K562 (cell line): ENCODE results near the gene AQP5. TPM values are rescaled to one million over a fixed set of nuclear protein-coding genes. Genes with fewer than 3 reads are reported as not detected.

Experiments
- ATAC-seq: fragments of 200-7000 bp; cut with Tn5 transposase; 3 replicates; pipeline ENCODE4 v1.9.1; 2020; ENCODE audit warnings: moderate library complexity
- BruUV-seq: library from RNA; stranded (reverse); fragments of 400-500 nt; replicated peaks from 2 replicates; lab custom pipeline; 2021; lab: Mats Ljungman, UMichigan
- CTCF ChIA-PET: fragments of 300-600 bp; formaldehyde crosslinking; extraction: SDS; loops from one replicate; lab custom pipeline; 2021; ENCODE audit warnings: low intra/inter-chr PET ratio; lab: Yijun Ruan, JAX
- POLR2A ChIA-PET: fragments of 300-600, 350-650 bp; sonication (Branson Sonifier 250); formaldehyde crosslinking; extraction: SDS; loops from one replicate; lab custom pipeline; 2021; ENCODE audit warnings: antibody characterized with exemption, inconsistent platforms; lab: Yijun Ruan, JAX
- DNase-seq, 4 experiments: peaks; one replicate each; pipeline versions ENCODE4 v3.0.0 to v3.0.0-alpha.2; 2011 to 2018; ENCODE audit warnings: low spot score in 3 of 4, mixed read lengths in 3 of 4; ENCODE audit errors: extremely low read depth in 1 of 4
- FAIRE-seq: peaks from 2 replicates; lab custom pipeline; 2011; peaks lifted over from hg19 to GRCh38; lab: Jason Lieb, UNC
- H2AFZ ChIP-seq: 2 replicates; pipeline ENCODE4 v1.6.0; 2011; ENCODE audit warnings: low read depth, low read length, control low read depth, inconsistent platforms
- H3K27ac ChIP-seq: fragments of 200-600 bp; 3 replicates; pipeline ENCODE4 v1.8.0; 2011; ENCODE audit warnings: low read depth, mild to moderate bottlenecking, control low read depth, inconsistent platforms, low read length, moderate library complexity, mixed read lengths; ENCODE audit errors: extremely low read depth
- H3K27me3 ChIP-seq, 2 experiments: fragments of 300-600 bp in 1 of 2; 2 replicates in 1 of 2; 3 replicates in 1 of 2; pipeline versions ENCODE4 v1.6.0 to v1.8.0; 2011; ENCODE audit warnings: inconsistent platforms in 2 of 2, low read length in 2 of 2, mild to moderate bottlenecking in 1 of 2, mixed read lengths in 1 of 2, moderate library complexity in 1 of 2; ENCODE audit not compliant: control insufficient read depth in 2 of 2, insufficient read depth in 2 of 2
- H3K36me3 ChIP-seq: fragments of 300-600 bp; 3 replicates; pipeline ENCODE4 v1.8.0; 2011; ENCODE audit warnings: mild to moderate bottlenecking, low read length, inconsistent platforms; ENCODE audit not compliant: control insufficient read depth, insufficient read depth
- H3K4me1 ChIP-seq, 2 experiments: fragments of 200-600 bp in 1 of 2; replicated peaks in 1 of 2; 2 replicates in 1 of 2; 3 replicates in 1 of 2; pipeline versions ENCODE4 v1.5.1 to v1.8.0; 2011; ENCODE audit warnings: inconsistent platforms in 2 of 2, low read length in 2 of 2, mild to moderate bottlenecking in 1 of 2, mixed read lengths in 1 of 2, moderate library complexity in 1 of 2; ENCODE audit not compliant: control insufficient read depth in 2 of 2, insufficient read depth in 2 of 2
- H3K4me2 ChIP-seq: 2 replicates; pipeline ENCODE4 v1.6.1; 2011; ENCODE audit warnings: low read length, control low read depth, inconsistent platforms, mixed read lengths; ENCODE audit not compliant: insufficient read depth
- H3K4me3 ChIP-seq: fragments of 200-600 bp; sonication (generic), shearing (Covaris generic); 2 replicates; pipeline ENCODE4 v1.5.1; 2016; ENCODE audit warnings: control low read depth, inconsistent platforms
- H3K79me2 ChIP-seq: fragments of 200-600 bp; 3 replicates; pipeline ENCODE4 v1.8.0; 2011; ENCODE audit warnings: low read length, inconsistent platforms; ENCODE audit not compliant: control insufficient read depth, insufficient read depth
- H3K9ac ChIP-seq, 2 experiments: 2 replicates each; pipeline versions ENCODE4 v1.6.0 to v1.6.1; 2011; ENCODE audit warnings: low read depth in 2 of 2, low read length in 2 of 2, control low read depth in 1 of 2, inconsistent platforms in 1 of 2, mild to moderate bottlenecking in 1 of 2, mixed read lengths in 1 of 2; ENCODE audit not compliant: insufficient read depth in 1 of 2
- H3K9me1 ChIP-seq: one replicate; pipeline ENCODE4 v1.6.0; 2011; ENCODE audit warnings: inconsistent platforms, mild to moderate bottlenecking, low read length, moderate library complexity; ENCODE audit not compliant: control insufficient read depth, insufficient read depth
- H3K9me3 ChIP-seq: replicated peaks from 2 replicates; pipeline ENCODE4 v1.5.1; 2011; ENCODE audit warnings: low read depth, low read length, inconsistent platforms; ENCODE audit not compliant: control insufficient read depth, insufficient read depth
- H4K20me1 ChIP-seq: replicated peaks from 2 replicates; pipeline ENCODE4 v1.6.1; 2011; ENCODE audit warnings: low read length, inconsistent platforms, mixed read lengths; ENCODE audit not compliant: control insufficient read depth, insufficient read depth
- CBFA2T3 ChIP-seq: fragments of 450-650 bp; IDR thresholded peaks from 2 replicates; pipeline ENCODE4 v1.6.1; 2017
- HMG20B ChIP-seq: fragments of 250-450 bp; sonication (Bioruptor Pico); IDR thresholded peaks from 2 replicates; pipeline ENCODE4 v1.5.0; 2021; ENCODE audit warnings: mild to moderate bottlenecking
- WGBS: fragments of 100-300 bp; shearing (Covaris generic); methylation state at CpG from one replicate; pipeline ENCODE4 v1.1.6; 2016; ENCODE audit warnings: low coverage, mixed read lengths; ENCODE audit not compliant: insufficient coverage; ENCODE audit errors: missing lambda C conversion rate; 5-methylcytosine and 5-hydroxymethylcytosine counted together
- in situ Hi-C: fragments of 300-500 bp; cut with MboI; formaldehyde crosslinking; loops from 4 replicates; pipeline ENCODE4 v1.15.0; 2018; ENCODE audit warnings: inconsistent platforms, mixed read lengths
- intact Hi-C: fragments of 100-400 bp; cut with micrococcal nuclease; formaldehyde crosslinking; loops from 2 replicates; pipeline ENCODE4 v1.14.2; 2022
- polyA plus RNA-seq, 8 experiments: library from polyadenylated mRNA; depleted of rRNA in 4 of 8; stranded (reverse) in 5 of 8; unstranded in 3 of 8; fragments of >200 nt; fragmentation: Nextera tagmentation in 2 of 8; fragmentation: Illumina TruSeq in 1 of 8; extraction: Ambion mirVana in 2 of 8; extraction: Trizol in 1 of 8; gene quantifications; 2 replicates each; pipeline versions ENCODE4 v1.2.1 to v1.2.3, GENCODE V29; 2011 to 2014; ENCODE audit warnings: inconsistent platforms in 1 of 8, missing spikeins in 1 of 8
- total RNA-seq, 7 experiments: library from RNA; depleted of rRNA in 6 of 7; stranded (reverse); fragments of >200 nt in 6 of 7; fragmentation: Illumina TruSeq in 2 of 7; extraction: Trizol in 2 of 7; gene quantifications; 2 replicates each; pipeline versions ENCODE4 v1.2.1 to v1.2.3, GENCODE V29; 2011 to 2021; ENCODE audit warnings: low replicate concordance in 1 of 7
- TF ChIP-seq, protein P1 (sequence below): IDR thresholded peaks from 2 replicates; pipeline ENCODE4 v1.6.1; 2014; ENCODE audit warnings: antibody characterized with exemption

AQP5 gene
- total and polyA plus RNA-seq, 9 of the 15 experiments (the other 6 are each of a cell fraction or from before 2014, with no cell fraction given): not detected

DNA sequence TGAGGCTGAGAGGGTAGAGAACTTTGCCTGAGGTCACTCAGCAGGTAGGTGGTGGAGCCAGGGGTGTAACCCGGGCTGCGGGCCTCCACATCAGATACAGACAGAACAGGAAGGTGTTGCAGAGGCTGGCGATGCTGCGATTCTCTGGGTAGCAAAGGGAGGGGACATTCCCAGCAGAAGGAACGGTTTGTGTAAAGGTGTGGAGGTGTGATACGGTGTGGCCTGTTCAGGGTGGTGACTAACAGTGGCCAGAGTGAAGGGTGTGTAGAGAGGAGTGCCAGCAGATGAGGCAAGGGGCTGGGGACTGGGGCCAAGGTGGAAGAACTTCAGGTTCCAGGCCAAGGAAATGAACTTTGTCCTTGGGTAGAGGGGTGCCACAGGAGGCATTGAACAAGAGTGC, 39.7 kb upstream of the AQP5 start:
- no peak overlapping the region for H3K9ac ChIP-seq
- no peaks in the 10 kb centered on the region for H3K9me1 ChIP-seq
- no peaks in the 10 kb centered on the region for H3K9me3 ChIP-seq
- H3K4me1 ChIP-seq: no peaks in the 10 kb centered on the region
- POLR2A ChIA-PET: interaction anchor here (0.6 kb wide), 2 partner anchors 15 to 24 kb away, joined by 3 to 4 read pairs; no protein-coding TSS in a partner anchor
- BruUV-seq: no TSS peak
- no peak overlapping the region for H3K4me3 ChIP-seq
- H3K27ac ChIP-seq: no peak overlapping the region
- in situ Hi-C loops: no loop called here
- H3K27me3 ChIP-seq: peaks cover 5 to 44% of the 10 kb centered on the region in 2 experiments; a peak in 4 of 5 replicates
- CTCF ChIA-PET: no interaction called here
- no peak for DNase-seq
- intact Hi-C loops: no loop called here
- H2AFZ ChIP-seq: no peak overlapping the region
- no peak for FAIRE-seq
- 5% methylated on average over 6 of the region's 6 CpGs for WGBS
- H3K79me2 ChIP-seq: no peaks in the 10 kb centered on the region
- no peak for ATAC-seq
- H3K36me3 ChIP-seq: no peaks in the 10 kb centered on the region
- H3K4me2 ChIP-seq: no peak overlapping the region
- H4K20me1 ChIP-seq: no peaks in the 10 kb centered on the region
- TF ChIP-seq, protein P1, sequence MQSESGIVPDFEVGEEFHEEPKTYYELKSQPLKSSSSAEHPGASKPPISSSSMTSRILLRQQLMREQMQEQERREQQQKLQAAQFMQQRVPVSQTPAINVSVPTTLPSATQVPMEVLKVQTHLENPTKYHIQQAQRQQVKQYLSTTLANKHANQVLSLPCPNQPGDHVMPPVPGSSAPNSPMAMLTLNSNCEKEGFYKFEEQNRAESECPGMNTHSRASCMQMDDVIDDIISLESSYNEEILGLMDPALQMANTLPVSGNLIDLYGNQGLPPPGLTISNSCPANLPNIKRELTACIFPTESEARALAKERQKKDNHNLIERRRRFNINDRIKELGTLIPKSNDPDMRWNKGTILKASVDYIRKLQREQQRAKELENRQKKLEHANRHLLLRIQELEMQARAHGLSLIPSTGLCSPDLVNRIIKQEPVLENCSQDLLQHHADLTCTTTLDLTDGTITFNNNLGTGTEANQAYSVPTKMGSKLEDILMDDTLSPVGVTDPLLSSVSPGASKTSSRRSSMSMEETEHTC: no peak
- peak; percentile 13; the same call in 1 of the 2 replicates for TF ChIP-seq CBFA2T3
- TF ChIP-seq HMG20B (CRISPR knock-in tag): no peak
- TF ChIP-seq, all 486 proteins: peak for 1
